PC-3 (cell line): ENCODE measurements around the gene BICRA. TPM values are rescaled to one million over a fixed set of nuclear protein-coding genes. Genes with fewer than 3 reads are reported as not detected.
"Not testable (repeated sequence)": the region's sequence is repeated elsewhere in the genome, so short reads cannot be mapped to it uniquely, and the experiment has no call there.

Experiments
- ATAC-seq: fragments of 200-7000 bp; cut with Tn5 transposase; 2 replicates; pipeline ENCODE4 v1.9.1; 2020; ENCODE audit warnings: mild to moderate bottlenecking, moderate library complexity
- BruUV-seq: library from RNA; stranded (reverse); fragments of 400-500 nt; replicated peaks from 2 replicates; lab custom pipeline; 2021; lab: Mats Ljungman, UMichigan
- CTCF ChIA-PET: fragments of 300-600 bp; sonication (Branson Sonifier 250); formaldehyde crosslinking; loops from one replicate; lab custom pipeline; 2022; ENCODE audit warnings: antibody characterized with exemption; lab: Charles Lee
- POLR2A ChIA-PET: fragments of 300-600 bp; sonication (Branson Sonifier 250); formaldehyde crosslinking; loops from one replicate; lab custom pipeline; 2022; ENCODE audit warnings: antibody characterized with exemption; ENCODE audit not compliant: unreplicated experiment; lab: Charles Lee
- DNase-seq: peaks from one replicate; pipeline ENCODE4 v3.0.0-alpha.2; 2015
- H2AFZ ChIP-seq: fragments of 300-600 bp; sonication (generic); 2 replicates; pipeline ENCODE4 v1.6.0; 2016; ENCODE audit warnings: antibody characterized with exemption, low read length
- H3F3A ChIP-seq: fragments of 300-600 bp; sonication (generic); one replicate; pipeline ENCODE4 v1.6.0; 2017; ENCODE audit warnings: antibody characterized with exemption, low read length, control low read depth, mild to moderate bottlenecking; ENCODE audit not compliant: unreplicated experiment
- H3K27ac ChIP-seq: fragments of 300-600 bp; sonication (generic); 2 replicates; pipeline ENCODE4 v1.5.1; 2016; ENCODE audit warnings: mild to moderate bottlenecking, low read length
- H3K27me3 ChIP-seq: fragments of 300-600 bp; sonication (generic); 2 replicates; pipeline ENCODE4 v1.6.1; 2016; ENCODE audit warnings: low read length, mixed read lengths
- H3K36me3 ChIP-seq: fragments of 300-600 bp; sonication (generic); 2 replicates; pipeline ENCODE4 v1.6.1; 2016; ENCODE audit warnings: low read depth, mixed run types, low read length, mixed read lengths
- H3K4me1 ChIP-seq: fragments of 300-600 bp; sonication (generic); 2 replicates; pipeline ENCODE4 v1.5.1; 2016; ENCODE audit warnings: low read length; ENCODE audit not compliant: insufficient read depth
- H3K4me2 ChIP-seq: fragments of 300-600 bp; sonication (generic); 2 replicates; pipeline ENCODE4 v1.6.0; 2016; ENCODE audit warnings: low read length
- H3K4me3 ChIP-seq: fragments of 300-600 bp; sonication (generic); 2 replicates; pipeline ENCODE4 v1.5.1; 2016; ENCODE audit warnings: mild to moderate bottlenecking, low read length, mixed read lengths
- H3K79me2 ChIP-seq: fragments of 300-600 bp; sonication (generic); 2 replicates; pipeline ENCODE4 v1.6.1; 2017; ENCODE audit warnings: low read length, mixed read lengths
- H3K9ac ChIP-seq: fragments of 300-600 bp; sonication (generic); 2 replicates; pipeline ENCODE4 v1.6.0; 2016; ENCODE audit warnings: mild to moderate bottlenecking, low read length
- H3K9me2 ChIP-seq: fragments of 300-600 bp; sonication (generic); replicated peaks from 2 replicates; pipeline ENCODE4 v1.6.1; 2016; ENCODE audit warnings: mixed run types, low read length, mixed read lengths
- H3K9me3 ChIP-seq: fragments of 300-600 bp; sonication (generic); 2 replicates; pipeline ENCODE4 v1.6.1; 2016; ENCODE audit warnings: low read length, mixed read lengths
- H4K20me1 ChIP-seq: fragments of 300-600 bp; sonication (generic); 2 replicates; pipeline ENCODE4 v1.6.1; 2016; ENCODE audit warnings: low read length, mixed read lengths
- EZH2 ChIP-seq: fragments of 300-600 bp; sonication (generic); IDR thresholded peaks from one replicate; pipeline ENCODE4 v1.6.1; 2017; ENCODE audit warnings: antibody characterized with exemption, mild to moderate bottlenecking, low read length; ENCODE audit not compliant: unreplicated experiment
- EZH2phosphoT487 ChIP-seq: fragments of 300-600 bp; sonication (generic); IDR thresholded peaks from 2 replicates; pipeline ENCODE4 v1.6.1; 2018; ENCODE audit warnings: mild to moderate bottlenecking, antibody characterized with exemption, low read length, borderline replicate concordance
- intact Hi-C: fragments of 100-400 bp; cut with micrococcal nuclease; formaldehyde crosslinking; loops from 2 replicates; pipeline ENCODE4 v1.9.0; 2023
- total RNA-seq: library from RNA; depleted of rRNA; stranded (reverse); fragments of >200 nt; gene quantifications from 2 replicates; pipeline ENCODE4 v1.2.3, GENCODE V29; 2014
- TF ChIP-seq, protein P1 (sequence below): fragments of 300-600 bp; sonication (generic); conservative IDR thresholded peaks from 2 replicates; pipeline ENCODE4 v1.5.1; 2017; ENCODE audit warnings: antibody characterized with exemption, low read depth, mild to moderate bottlenecking, low read length

Gene BICRA
- total RNA-seq, 1 experiment from 2014 or later = 1.2 TPM

- Histone ChIP-seq H3K4me1 (peaks cover 10% of the 10 kb centered on the region), H2AFZ (no peak overlapping the region), H3K27me3 (no peaks in the 10 kb centered on the region), H3K36me3 (no peaks in the 10 kb centered on the region), H3K9me2 (no peaks in the 10 kb centered on the region), H4K20me1 (no peaks in the 10 kb centered on the region; the same call in 1 of the 2 replicates), H3K79me2 (peaks cover 65% of the 10 kb centered on the region), H3K9me3 (no peaks in the 10 kb centered on the region), H3K4me2 (peak overlapping the region; percentile 14; the same call in 1 of the 2 replicates), H3K9ac (no peak overlapping the region), H3F3A (no peaks in the 10 kb centered on the region), H3K4me3 (no peak overlapping the region), H3K27ac (peak overlapping the region; percentile 29; the same call in 1 of the 2 replicates)
- no peak for DNase-seq
- no peak for ATAC-seq
- ChIA-PET POLR2A (no interaction called here), CTCF (no interaction called here)
- no peak for TF ChIP-seq EZH2
- no peak for TF ChIP-seq EZH2phosphoT487
- TF ChIP-seq, protein P1, sequence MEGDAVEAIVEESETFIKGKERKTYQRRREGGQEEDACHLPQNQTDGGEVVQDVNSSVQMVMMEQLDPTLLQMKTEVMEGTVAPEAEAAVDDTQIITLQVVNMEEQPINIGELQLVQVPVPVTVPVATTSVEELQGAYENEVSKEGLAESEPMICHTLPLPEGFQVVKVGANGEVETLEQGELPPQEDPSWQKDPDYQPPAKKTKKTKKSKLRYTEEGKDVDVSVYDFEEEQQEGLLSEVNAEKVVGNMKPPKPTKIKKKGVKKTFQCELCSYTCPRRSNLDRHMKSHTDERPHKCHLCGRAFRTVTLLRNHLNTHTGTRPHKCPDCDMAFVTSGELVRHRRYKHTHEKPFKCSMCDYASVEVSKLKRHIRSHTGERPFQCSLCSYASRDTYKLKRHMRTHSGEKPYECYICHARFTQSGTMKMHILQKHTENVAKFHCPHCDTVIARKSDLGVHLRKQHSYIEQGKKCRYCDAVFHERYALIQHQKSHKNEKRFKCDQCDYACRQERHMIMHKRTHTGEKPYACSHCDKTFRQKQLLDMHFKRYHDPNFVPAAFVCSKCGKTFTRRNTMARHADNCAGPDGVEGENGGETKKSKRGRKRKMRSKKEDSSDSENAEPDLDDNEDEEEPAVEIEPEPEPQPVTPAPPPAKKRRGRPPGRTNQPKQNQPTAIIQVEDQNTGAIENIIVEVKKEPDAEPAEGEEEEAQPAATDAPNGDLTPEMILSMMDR = no peak
- intact Hi-C loops = no loop called here
- no TSS peak for BruUV-seq
Measured at GRCh38 chr19:47633996-47634395, 25.1 kb downstream of the BICRA start.

DNA sequence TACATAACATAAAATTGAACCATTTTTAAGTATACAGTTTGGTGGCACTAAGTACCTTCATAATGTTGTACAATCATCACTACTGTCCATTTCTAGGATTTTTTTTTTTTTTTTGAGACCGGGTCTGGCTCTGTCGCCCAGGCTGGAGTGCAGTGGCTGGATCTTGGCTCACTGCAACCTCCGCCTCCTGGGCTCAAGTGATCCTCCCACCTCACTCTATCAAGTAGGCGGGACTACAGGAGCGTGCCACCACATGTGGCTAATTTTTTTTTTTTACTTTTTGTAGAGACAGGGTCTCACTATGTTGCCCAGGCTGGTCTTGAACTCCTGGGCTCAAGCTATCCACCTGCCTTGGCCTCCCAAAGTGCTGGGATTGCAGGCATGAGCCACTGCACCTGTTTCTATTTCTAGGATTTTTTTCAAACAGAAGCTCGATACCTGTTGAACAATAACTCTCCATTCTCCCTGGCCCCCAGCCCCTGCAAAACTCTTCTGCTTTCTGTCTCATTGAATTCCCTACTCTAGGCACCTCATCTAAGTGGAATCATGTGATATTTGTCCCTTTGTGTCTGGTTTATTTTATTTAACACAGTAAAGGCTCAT, 26.3 kb downstream of the BICRA start:
- H3K27me3 ChIP-seq, CTCF ChIA-PET, H4K20me1 ChIP-seq, intact Hi-C loops, H3K9me2 ChIP-seq, H3K9ac ChIP-seq, BruUV-seq, POLR2A ChIA-PET, H3K4me3 ChIP-seq, ATAC-seq, H3K36me3 ChIP-seq, H3K4me2 ChIP-seq, DNase-seq, H3F3A ChIP-seq, H3K27ac ChIP-seq, H2AFZ ChIP-seq, H3K9me3 ChIP-seq: not testable (repeated sequence)
- peaks cover 10% of the 10 kb centered on the region for H3K4me1 ChIP-seq
- peaks cover 59% of the 10 kb centered on the region for H3K79me2 ChIP-seq

- H3K4me3 ChIP-seq = no peak overlapping the region
- intact Hi-C loops = no loop called here
- ATAC-seq (no peak), DNase-seq (no peak)
- peaks cover 10% of the 10 kb centered on the region for H3K36me3 ChIP-seq
- no TSS peak for BruUV-seq
- H3K27ac ChIP-seq = no peak overlapping the region
- H3K79me2 ChIP-seq = peaks cover 50% of the 10 kb centered on the region
- ChIA-PET CTCF (no interaction called here), POLR2A (no interaction called here)
- no peak overlapping the region for H2AFZ ChIP-seq
- H4K20me1 ChIP-seq = no peaks in the 10 kb centered on the region; the same call in 1 of the 2 replicates
- H3F3A ChIP-seq = no peaks in the 10 kb centered on the region
- no peak overlapping the region for H3K4me2 ChIP-seq
- no peaks in the 10 kb centered on the region for H3K9me3 ChIP-seq
- H3K9ac ChIP-seq = no peak overlapping the region
- TF ChIP-seq EZH2phosphoT487 (no peak), EZH2 (no peak)
- TF ChIP-seq, protein P1 = no peak
- H3K4me1 ChIP-seq = peaks cover 10% of the 10 kb centered on the region
- H3K27me3 ChIP-seq = no peaks in the 10 kb centered on the region
- no peaks in the 10 kb centered on the region for H3K9me2 ChIP-seq
Measured at GRCh38 chr19:47637550-47637949, 28.6 kb downstream of the BICRA start.
